WTC11 (cell line): Measurements from ENCODE around the gene PRXL2B. TPM values are rescaled to one million over a fixed set of nuclear protein-coding genes. Genes with fewer than 3 reads are reported as not detected.

Source experiments
- ATAC-seq: fragments of 200-7000 bp; cut with Tn5 transposase; 2 replicates; pipeline ENCODE4 v1.10.0; 2021; ENCODE audit warnings: mild to moderate bottlenecking, moderate library complexity
- CTCF ChIA-PET: fragments of 300-600 bp; sonication (Branson Sonifier 250); formaldehyde crosslinking; loops from one replicate; lab custom pipeline; 2021; ENCODE audit warnings: antibody characterized with exemption; lab: Charles Lee
- POLR2A ChIA-PET: fragments of 350-600 bp; sonication (Branson Sonifier 250); formaldehyde crosslinking; loops from one replicate; lab custom pipeline; 2021; ENCODE audit warnings: antibody characterized with exemption; lab: Charles Lee
- DNase-seq: peaks from one replicate; pipeline ENCODE4 v3.0.0; 2021; ENCODE audit warnings: low spot score
- H3K27ac Mint-ChIP-seq: 2 replicates; pipeline ENCODE4 v1.8.0; 2021; ENCODE audit warnings: mixed read lengths
- H3K27me3 Mint-ChIP-seq: 2 replicates; pipeline ENCODE4 v1.8.0; 2021; ENCODE audit warnings: low read depth, mild to moderate bottlenecking, moderate library complexity, mixed read lengths
- H3K36me3 Mint-ChIP-seq: 2 replicates; pipeline ENCODE4 v1.8.0; 2021; ENCODE audit warnings: mixed read lengths
- H3K4me1 Mint-ChIP-seq: 2 replicates; pipeline ENCODE4 v1.8.0; 2022; ENCODE audit warnings: mixed read lengths
- H3K4me3 Mint-ChIP-seq: 2 replicates; pipeline ENCODE4 v1.8.0; 2021; ENCODE audit warnings: mild to moderate bottlenecking, moderate library complexity, mixed read lengths
- H3K9me3 Mint-ChIP-seq: 2 replicates; pipeline ENCODE4 v1.8.0; 2021; ENCODE audit warnings: mixed read lengths
- ATF1 ChIP-seq: sonication (generic); formaldehyde crosslinking; IDR thresholded peaks from 2 replicates; pipeline ENCODE4 v1.8.1; 2023; ENCODE audit warnings: mild to moderate bottlenecking, moderate library complexity, missing genetic modification reagents
- CBFB ChIP-seq: sonication (generic); formaldehyde crosslinking; IDR thresholded peaks from 2 replicates; pipeline ENCODE4 v1.8.1; 2022; ENCODE audit warnings: mild to moderate bottlenecking, low read depth, missing genetic modification reagents
- CTCF ChIP-seq: fragments of 200-600 bp; IDR thresholded peaks from 2 replicates; pipeline ENCODE4 v1.8.0; 2022; ENCODE audit warnings: antibody characterized with exemption
- E2F1 ChIP-seq: sonication (generic); formaldehyde crosslinking; IDR thresholded peaks from 2 replicates; pipeline ENCODE4 v1.8.0; 2022; ENCODE audit warnings: mild to moderate bottlenecking, missing genetic modification reagents
- ELF4 ChIP-seq: sonication (generic); formaldehyde crosslinking; IDR thresholded peaks from 2 replicates; pipeline ENCODE4 v1.8.1; 2022; ENCODE audit warnings: low read depth, mild to moderate bottlenecking, moderate library complexity, missing genetic modification reagents
- ESRRA ChIP-seq: sonication (generic); formaldehyde crosslinking; IDR thresholded peaks from 2 replicates; pipeline ENCODE4 v1.8.1; 2022; ENCODE audit warnings: mild to moderate bottlenecking, missing genetic modification reagents, borderline replicate concordance
- GTF2I ChIP-seq: fragments of 250-450 bp; sonication (Bioruptor Pico); conservative IDR thresholded peaks from 2 replicates; pipeline ENCODE4 v1.4.0; 2021; ENCODE audit warnings: mild to moderate bottlenecking
- KAT7 ChIP-seq: sonication (generic); formaldehyde crosslinking; IDR thresholded peaks from 2 replicates; pipeline ENCODE4 v1.8.1; 2023; ENCODE audit warnings: missing genetic modification reagents, mild to moderate bottlenecking, borderline replicate concordance
- SMAD3 ChIP-seq: sonication (generic); formaldehyde crosslinking; IDR thresholded peaks from 2 replicates; pipeline ENCODE4 v1.8.0; 2022; ENCODE audit warnings: missing genetic modification reagents, mild to moderate bottlenecking, borderline replicate concordance
- TCF7 ChIP-seq: sonication (generic); formaldehyde crosslinking; IDR thresholded peaks from 2 replicates; pipeline ENCODE4 v1.8.0; 2022; ENCODE audit warnings: mild to moderate bottlenecking, low read depth, missing genetic modification reagents, moderate library complexity
- TEAD4 ChIP-seq: sonication (generic); formaldehyde crosslinking; IDR thresholded peaks from 2 replicates; pipeline ENCODE4 v1.8.0; 2022; ENCODE audit warnings: mild to moderate bottlenecking, missing genetic modification reagents
- ZNF396 ChIP-seq: fragments of 250-450 bp; sonication (Bioruptor Pico); IDR thresholded peaks from 2 replicates; pipeline ENCODE4 v1.8.0; 2021; ENCODE audit warnings: mild to moderate bottlenecking, moderate library complexity, borderline replicate concordance
- total RNA-seq: library from RNA; stranded (reverse); gene quantifications from 3 replicates; pipeline ENCODE4 v1.2.3, GENCODE V29; 2021
- TF ChIP-seq, protein P1 (sequence below): sonication (generic); formaldehyde crosslinking; conservative IDR thresholded peaks from 2 replicates; pipeline ENCODE4 v1.8.1; 2023; ENCODE audit warnings: mild to moderate bottlenecking, low read depth, missing genetic modification reagents, moderate library complexity
- TF ChIP-seq, protein P2 (sequence below): fragments of 250-450 bp; sonication (Bioruptor Pico); IDR thresholded peaks from 2 replicates; pipeline ENCODE4 v1.9.0; 2021; ENCODE audit warnings: mild to moderate bottlenecking
- TF ChIP-seq, protein P3 (sequence below): sonication (generic); formaldehyde crosslinking; IDR thresholded peaks from 2 replicates; pipeline ENCODE4 v1.8.0; 2023; ENCODE audit warnings: missing genetic modification reagents
- TF ChIP-seq, protein P4 (sequence below): sonication (generic); formaldehyde crosslinking; IDR thresholded peaks from 2 replicates; pipeline ENCODE4 v1.8.1; 2022; ENCODE audit warnings: low read depth, missing genetic modification reagents, borderline replicate concordance

PRXL2B gene
- total RNA-seq, 1 experiment from 2014 or later, result 50.3 TPM

DNA sequence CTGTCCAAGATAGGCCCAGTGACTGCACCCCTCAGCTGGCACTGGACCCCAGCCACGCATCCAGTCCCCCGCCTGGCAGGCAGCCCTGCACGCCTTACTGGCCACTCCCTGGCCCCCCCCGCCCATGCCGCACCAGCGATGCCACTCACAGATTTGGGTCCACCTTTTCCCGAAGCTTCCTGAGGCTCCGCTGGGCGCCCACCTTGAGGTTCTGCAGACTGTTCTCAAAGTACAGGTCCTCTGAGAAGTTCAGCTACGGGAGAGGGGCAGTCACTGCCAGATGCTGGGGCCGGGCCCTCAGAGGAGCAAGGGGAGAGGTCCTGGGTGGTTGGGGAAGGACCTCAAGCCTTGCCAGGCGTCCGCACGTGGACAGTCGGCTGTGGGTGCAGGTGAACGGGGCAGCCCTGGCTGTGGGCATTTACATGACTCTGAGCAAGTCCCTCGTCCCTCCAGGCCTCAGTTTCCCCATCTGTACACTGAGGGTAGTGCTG lies 8.1 kb downstream of the PRXL2B start (continued):
- TF ChIP-seq, protein P1, sequence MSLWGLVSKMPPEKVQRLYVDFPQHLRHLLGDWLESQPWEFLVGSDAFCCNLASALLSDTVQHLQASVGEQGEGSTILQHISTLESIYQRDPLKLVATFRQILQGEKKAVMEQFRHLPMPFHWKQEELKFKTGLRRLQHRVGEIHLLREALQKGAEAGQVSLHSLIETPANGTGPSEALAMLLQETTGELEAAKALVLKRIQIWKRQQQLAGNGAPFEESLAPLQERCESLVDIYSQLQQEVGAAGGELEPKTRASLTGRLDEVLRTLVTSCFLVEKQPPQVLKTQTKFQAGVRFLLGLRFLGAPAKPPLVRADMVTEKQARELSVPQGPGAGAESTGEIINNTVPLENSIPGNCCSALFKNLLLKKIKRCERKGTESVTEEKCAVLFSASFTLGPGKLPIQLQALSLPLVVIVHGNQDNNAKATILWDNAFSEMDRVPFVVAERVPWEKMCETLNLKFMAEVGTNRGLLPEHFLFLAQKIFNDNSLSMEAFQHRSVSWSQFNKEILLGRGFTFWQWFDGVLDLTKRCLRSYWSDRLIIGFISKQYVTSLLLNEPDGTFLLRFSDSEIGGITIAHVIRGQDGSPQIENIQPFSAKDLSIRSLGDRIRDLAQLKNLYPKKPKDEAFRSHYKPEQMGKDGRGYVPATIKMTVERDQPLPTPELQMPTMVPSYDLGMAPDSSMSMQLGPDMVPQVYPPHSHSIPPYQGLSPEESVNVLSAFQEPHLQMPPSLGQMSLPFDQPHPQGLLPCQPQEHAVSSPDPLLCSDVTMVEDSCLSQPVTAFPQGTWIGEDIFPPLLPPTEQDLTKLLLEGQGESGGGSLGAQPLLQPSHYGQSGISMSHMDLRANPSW (CRISPR knock-in tag), result no peak
- TF ChIP-seq GTF2I, result no peak
- TF ChIP-seq, all 79 proteins: peak for 0

DNA sequence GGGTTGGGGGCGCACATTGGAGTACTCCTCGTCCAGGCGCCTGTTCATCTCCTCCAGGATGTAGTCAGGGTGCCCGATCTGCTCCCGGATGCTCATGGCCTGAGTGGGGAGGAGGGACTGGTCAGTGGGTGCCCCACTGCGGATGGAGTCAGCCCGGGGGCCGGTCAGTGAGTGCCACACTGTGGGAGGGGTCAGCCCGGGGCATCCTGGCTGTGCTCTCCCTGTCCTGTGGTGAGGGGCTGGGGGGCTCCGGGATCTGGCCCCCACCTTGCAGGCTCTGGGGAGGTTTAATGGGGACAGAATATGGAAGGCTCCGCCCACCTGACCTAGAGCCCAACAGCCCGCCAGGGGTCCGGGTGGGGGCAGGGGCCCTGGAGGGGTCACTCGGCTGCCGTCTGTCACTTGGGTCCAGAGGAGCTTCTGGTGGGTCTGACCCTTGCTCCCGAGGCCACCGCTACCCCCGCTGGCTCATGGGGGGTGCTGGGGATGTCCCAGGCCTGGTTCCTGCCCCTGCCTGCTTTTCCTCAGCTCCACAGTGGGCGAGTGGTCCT lies 8.8 kb downstream of the PRXL2B start:
- CTCF ChIA-PET, result no interaction called here
- Mint-ChIP-seq H3K36me3 (peaks cover 7% of the 10 kb centered on the region), H3K4me1 (no peaks in the 10 kb centered on the region), H3K27ac (no peak overlapping the region), H3K4me3 (no peak overlapping the region), H3K27me3 (peaks cover 6% of the 10 kb centered on the region), H3K9me3 (peaks cover 19% of the 10 kb centered on the region)
- POLR2A ChIA-PET, result interaction anchor here (0.6 kb wide), 1 partner anchor 39 kb away, joined by 4 read pairs; no protein-coding TSS in a partner anchor
- ATAC-seq (no peak), DNase-seq (no peak)
- no peak for TF ChIP-seq ZNF396 (CRISPR knock-in tag)
- TF ChIP-seq ELF4 (CRISPR knock-in tag), result no peak
- TF ChIP-seq CTCF, result no peak
- TF ChIP-seq, protein P2, sequence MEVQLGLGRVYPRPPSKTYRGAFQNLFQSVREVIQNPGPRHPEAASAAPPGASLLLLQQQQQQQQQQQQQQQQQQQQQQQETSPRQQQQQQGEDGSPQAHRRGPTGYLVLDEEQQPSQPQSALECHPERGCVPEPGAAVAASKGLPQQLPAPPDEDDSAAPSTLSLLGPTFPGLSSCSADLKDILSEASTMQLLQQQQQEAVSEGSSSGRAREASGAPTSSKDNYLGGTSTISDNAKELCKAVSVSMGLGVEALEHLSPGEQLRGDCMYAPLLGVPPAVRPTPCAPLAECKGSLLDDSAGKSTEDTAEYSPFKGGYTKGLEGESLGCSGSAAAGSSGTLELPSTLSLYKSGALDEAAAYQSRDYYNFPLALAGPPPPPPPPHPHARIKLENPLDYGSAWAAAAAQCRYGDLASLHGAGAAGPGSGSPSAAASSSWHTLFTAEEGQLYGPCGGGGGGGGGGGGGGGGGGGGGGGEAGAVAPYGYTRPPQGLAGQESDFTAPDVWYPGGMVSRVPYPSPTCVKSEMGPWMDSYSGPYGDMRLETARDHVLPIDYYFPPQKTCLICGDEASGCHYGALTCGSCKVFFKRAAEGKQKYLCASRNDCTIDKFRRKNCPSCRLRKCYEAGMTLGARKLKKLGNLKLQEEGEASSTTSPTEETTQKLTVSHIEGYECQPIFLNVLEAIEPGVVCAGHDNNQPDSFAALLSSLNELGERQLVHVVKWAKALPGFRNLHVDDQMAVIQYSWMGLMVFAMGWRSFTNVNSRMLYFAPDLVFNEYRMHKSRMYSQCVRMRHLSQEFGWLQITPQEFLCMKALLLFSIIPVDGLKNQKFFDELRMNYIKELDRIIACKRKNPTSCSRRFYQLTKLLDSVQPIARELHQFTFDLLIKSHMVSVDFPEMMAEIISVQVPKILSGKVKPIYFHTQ (CRISPR knock-in tag), result no peak
- TF ChIP-seq, protein P3, sequence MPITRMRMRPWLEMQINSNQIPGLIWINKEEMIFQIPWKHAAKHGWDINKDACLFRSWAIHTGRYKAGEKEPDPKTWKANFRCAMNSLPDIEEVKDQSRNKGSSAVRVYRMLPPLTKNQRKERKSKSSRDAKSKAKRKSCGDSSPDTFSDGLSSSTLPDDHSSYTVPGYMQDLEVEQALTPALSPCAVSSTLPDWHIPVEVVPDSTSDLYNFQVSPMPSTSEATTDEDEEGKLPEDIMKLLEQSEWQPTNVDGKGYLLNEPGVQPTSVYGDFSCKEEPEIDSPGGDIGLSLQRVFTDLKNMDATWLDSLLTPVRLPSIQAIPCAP (CRISPR knock-in tag), result no peak
- no peak for TF ChIP-seq TEAD4 (CRISPR knock-in tag)
- no peak for TF ChIP-seq ATF1 (CRISPR knock-in tag)
- TF ChIP-seq CBFB (CRISPR knock-in tag), result no peak
- TF ChIP-seq, protein P4, sequence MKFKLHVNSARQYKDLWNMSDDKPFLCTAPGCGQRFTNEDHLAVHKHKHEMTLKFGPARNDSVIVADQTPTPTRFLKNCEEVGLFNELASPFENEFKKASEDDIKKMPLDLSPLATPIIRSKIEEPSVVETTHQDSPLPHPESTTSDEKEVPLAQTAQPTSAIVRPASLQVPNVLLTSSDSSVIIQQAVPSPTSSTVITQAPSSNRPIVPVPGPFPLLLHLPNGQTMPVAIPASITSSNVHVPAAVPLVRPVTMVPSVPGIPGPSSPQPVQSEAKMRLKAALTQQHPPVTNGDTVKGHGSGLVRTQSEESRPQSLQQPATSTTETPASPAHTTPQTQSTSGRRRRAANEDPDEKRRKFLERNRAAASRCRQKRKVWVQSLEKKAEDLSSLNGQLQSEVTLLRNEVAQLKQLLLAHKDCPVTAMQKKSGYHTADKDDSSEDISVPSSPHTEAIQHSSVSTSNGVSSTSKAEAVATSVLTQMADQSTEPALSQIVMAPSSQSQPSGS (CRISPR knock-in tag), result no peak
- no peak for TF ChIP-seq SMAD3 (CRISPR knock-in tag)
- TF ChIP-seq KAT7, result no peak
- TF ChIP-seq E2F1 (CRISPR knock-in tag), result no peak
- no peak for TF ChIP-seq ESRRA (CRISPR knock-in tag)
- no peak for TF ChIP-seq TCF7
